Colonic mucosa (tissue), 4 donors: ENCODE results near the gene OR4K15. TPM values are rescaled to one million over a fixed set of nuclear protein-coding genes. Genes with fewer than 3 reads are reported as not detected.

ENCODE experiments used
- DNase-seq: peaks from one replicate; pipeline ENCODE4 v3.0.0-alpha.2; 2020
- H3K27ac ChIP-seq: fragments of 200-600 bp; one replicate; pipeline ENCODE4 v1.8.0; 2021
- H3K27me3 ChIP-seq: fragments of 200-600 bp; one replicate; pipeline ENCODE4 v1.8.0; 2021
- H3K36me3 ChIP-seq: fragments of 200-600 bp; one replicate; pipeline ENCODE4 v1.8.0; 2021
- H3K4me1 ChIP-seq: fragments of 200-600 bp; one replicate; pipeline ENCODE4 v1.8.0; 2021; ENCODE audit warnings: mild to moderate bottlenecking
- H3K4me3 ChIP-seq: fragments of 200-600 bp; one replicate; pipeline ENCODE4 v1.8.0; 2021
- H3K9ac ChIP-seq, 2 donors: one replicate each; pipeline ENCODE4 v1.7.0; 2013; ENCODE audit warnings: control low read depth in 2 of 2, low read depth in 2 of 2, low read length in 2 of 2
- H3K9me3 ChIP-seq: fragments of 200-600 bp; one replicate; pipeline ENCODE4 v1.8.0; 2021
- intact Hi-C: fragments of 100-400 bp; cut with DNase I; formaldehyde crosslinking; loops from one replicate; pipeline ENCODE4 v1.14.1; 2022
- total RNA-seq, 2 donors: library from RNA; stranded (reverse); fragmentation: NEBNext Ultra II Directional in 1 of 2; extraction: Animal tissue kit (Norgen Biotek cat#: 25700) in 1 of 2; gene quantifications; one replicate each; pipeline ENCODE4 v1.2.1, GENCODE V29; 2021
- TF ChIP-seq, protein P1 (sequence below): fragments of 200-600 bp; IDR thresholded peaks from one replicate; pipeline ENCODE4 v1.8.0; 2022; ENCODE audit warnings: antibody characterized with exemption, mild to moderate bottlenecking
- donor health status: healthy.
- donor health status: DM: no; HTN: no; CAD: no.
- donor health status: DM: no; HTN: no; CAD: no.

OR4K15 gene
- total RNA-seq, 2 donors from 2014 or later, result not detected

DNA sequence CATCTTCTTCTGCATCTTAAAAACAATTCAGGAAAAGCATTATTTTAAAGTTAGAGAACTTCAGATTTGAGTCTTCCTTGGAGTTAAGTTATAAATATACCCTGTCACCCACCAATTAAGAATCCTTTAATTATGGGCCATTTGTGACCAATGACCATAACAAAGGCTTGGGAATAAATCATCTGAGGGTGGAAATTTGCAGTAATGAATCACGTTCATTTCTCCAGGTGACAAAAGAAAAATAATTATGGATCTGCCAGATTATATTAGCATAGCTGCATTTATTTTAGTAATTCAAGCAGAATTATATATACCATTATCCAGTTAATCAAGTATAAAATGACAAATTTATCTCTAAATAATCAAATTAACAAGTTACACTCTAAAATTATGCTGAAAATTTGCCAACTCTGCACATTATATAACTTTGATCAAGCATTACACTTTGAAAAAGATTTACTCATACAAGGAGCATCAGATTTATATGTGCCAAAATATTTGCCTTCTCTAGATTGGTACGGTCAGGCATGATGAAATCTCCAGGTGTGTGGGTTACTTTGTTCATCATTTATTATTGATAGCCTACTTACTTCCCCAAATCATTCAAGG lies 44.0 kb downstream of the OR4K15 start, which contains the start of gene OR4K14:
Gene OR4K14 (minus strand): TSS at position 51 of the 609 bp plus-strand sequence. CDS start 4,114 bp downstream, outside the sequence.
- no peaks in the 10 kb centered on the region for H3K4me1 ChIP-seq
- H3K27me3 ChIP-seq, result no peaks in the 10 kb centered on the region
- no peak within 1 kb of the TSS for H3K9ac ChIP-seq
- H3K4me3 ChIP-seq, result no peak within 1 kb of the TSS
- no peak for DNase-seq
- no peaks in the 10 kb centered on the region for H3K9me3 ChIP-seq
- intact Hi-C loops, result no loop called here
- TF ChIP-seq, protein P1, sequence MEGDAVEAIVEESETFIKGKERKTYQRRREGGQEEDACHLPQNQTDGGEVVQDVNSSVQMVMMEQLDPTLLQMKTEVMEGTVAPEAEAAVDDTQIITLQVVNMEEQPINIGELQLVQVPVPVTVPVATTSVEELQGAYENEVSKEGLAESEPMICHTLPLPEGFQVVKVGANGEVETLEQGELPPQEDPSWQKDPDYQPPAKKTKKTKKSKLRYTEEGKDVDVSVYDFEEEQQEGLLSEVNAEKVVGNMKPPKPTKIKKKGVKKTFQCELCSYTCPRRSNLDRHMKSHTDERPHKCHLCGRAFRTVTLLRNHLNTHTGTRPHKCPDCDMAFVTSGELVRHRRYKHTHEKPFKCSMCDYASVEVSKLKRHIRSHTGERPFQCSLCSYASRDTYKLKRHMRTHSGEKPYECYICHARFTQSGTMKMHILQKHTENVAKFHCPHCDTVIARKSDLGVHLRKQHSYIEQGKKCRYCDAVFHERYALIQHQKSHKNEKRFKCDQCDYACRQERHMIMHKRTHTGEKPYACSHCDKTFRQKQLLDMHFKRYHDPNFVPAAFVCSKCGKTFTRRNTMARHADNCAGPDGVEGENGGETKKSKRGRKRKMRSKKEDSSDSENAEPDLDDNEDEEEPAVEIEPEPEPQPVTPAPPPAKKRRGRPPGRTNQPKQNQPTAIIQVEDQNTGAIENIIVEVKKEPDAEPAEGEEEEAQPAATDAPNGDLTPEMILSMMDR, result no peak
- no peaks in the 10 kb centered on the region for H3K36me3 ChIP-seq
- no peak within 1 kb of the TSS for H3K27ac ChIP-seq

Other genes starting within 250 kb of the OR4K15 start
- not detected for gene OR4Q3, start 232.0 kb upstream of the OR4K15 start, total RNA-seq
- not detected for gene OR4M1, start 202.1 kb upstream of the OR4K15 start, total RNA-seq
- gene OR4N2, start 171.8 kb upstream of the OR4K15 start, total RNA-seq, result not detected
- not detected for gene OR4K2, start 100.4 kb upstream of the OR4K15 start, total RNA-seq
- gene OR4K5, start 55.0 kb upstream of the OR4K15 start, total RNA-seq, result not detected
- gene OR4K1, start 44.7 kb upstream of the OR4K15 start, total RNA-seq, result not detected
- gene OR4Q2, start 26.6 kb downstream of the OR4K15 start, total RNA-seq, result not detected
- gene OR4K14, start 43.7 kb downstream of the OR4K15 start, total RNA-seq, result not detected
- gene OR4K13, start 60.4 kb downstream of the OR4K15 start, total RNA-seq, result not detected
- gene OR4L1, start 84.5 kb downstream of the OR4K15 start, total RNA-seq, result not detected
- gene OR4K17, start 135.1 kb downstream of the OR4K15 start, total RNA-seq, result not detected
- not detected for gene OR4N5, start 163.2 kb downstream of the OR4K15 start, total RNA-seq
- gene OR11G2, start 215.3 kb downstream of the OR4K15 start, total RNA-seq, result not detected
- gene OR11H6, start 248.1 kb downstream of the OR4K15 start, total RNA-seq, result not detected